ENCODE measurements around the gene YAE1. TPM values are rescaled to one million over a fixed set of nuclear protein-coding genes. Genes with fewer than 3 reads are reported as not detected.

Gene YAE1
- total and polyA plus RNA-seq, 2 of the 13 experiments (the other 11 are each of a cell fraction or from before 2014, with no cell fraction given) = 18.7 to 28.3 TPM

DNA sequence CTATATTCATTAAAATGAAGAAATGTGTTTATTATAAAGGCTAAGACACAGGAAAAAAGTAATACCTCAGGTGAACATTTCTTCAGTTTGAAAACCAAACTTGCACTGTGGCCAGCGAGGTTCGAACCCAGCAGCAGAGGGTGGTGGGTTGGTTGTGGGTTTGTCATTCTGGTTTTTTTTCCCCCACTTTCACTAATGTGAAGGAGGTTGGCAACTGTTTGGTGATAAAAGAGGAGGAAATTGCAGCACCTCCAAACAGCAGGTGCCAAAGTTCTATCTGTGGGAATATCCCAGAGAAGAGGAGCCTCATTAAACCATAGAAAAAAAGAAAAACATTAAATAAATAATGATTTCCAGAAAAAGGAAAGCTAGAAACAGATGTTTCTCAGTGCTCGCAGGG is 36.6 kb upstream of the YAE1 start (continued):
- TF ChIP-seq GRHL1 (CRISPR knock-in tag; conservative IDR thresholded peaks at IDR 0.05) (no peak), STAT5B (CRISPR knock-in tag; IDR thresholded peaks at IDR 0.05) (no peak), ZNF512B (CRISPR knock-in tag; IDR thresholded peaks at IDR 0.05; ENCODE audit: borderline replicate concordance) (no peak), ISX (CRISPR knock-in tag; conservative IDR thresholded peaks at IDR 0.05) (no peak)

DNA sequence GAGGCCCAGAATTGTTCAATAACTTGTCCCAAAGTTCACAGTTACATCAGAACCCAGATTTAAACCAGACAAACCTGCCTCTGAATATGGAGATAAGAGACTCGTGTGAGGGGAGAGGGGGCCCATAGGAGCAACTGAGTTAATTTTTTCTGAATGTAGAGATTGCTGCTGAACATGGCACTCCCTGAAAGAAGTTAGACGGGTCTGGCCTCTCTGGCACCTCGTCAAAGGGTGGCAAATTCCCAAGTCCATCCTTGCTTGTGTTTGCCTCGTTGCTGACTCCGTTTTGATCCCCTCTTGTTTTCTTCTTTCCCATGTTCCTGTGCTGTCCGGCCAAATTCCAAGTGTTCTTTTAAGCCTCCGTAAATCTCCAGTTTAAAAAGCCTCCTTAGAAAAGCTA is 35.2 kb upstream of the YAE1 start:
- FAIRE-seq = no peak
- 10% methylated on average over 7 of the region's 7 CpGs for WGBS (ENCODE audit: low lambda C conversion rate)
- Histone ChIP-seq H3K79me2 (ENCODE audit: insufficient read depth, low read length) (no peaks in the 10 kb centered on the region), H3K9ac (ENCODE audit: insufficient read depth, low read depth, low read length) (no peak overlapping the region), H3K36me3 (replicated peaks in 1 of 2; ENCODE audit: control insufficient read depth in 1 of 2, insufficient read depth in 2 of 2, low read length in 2 of 2) (no peaks in the 10 kb centered on the region), H3K27ac (ENCODE audit: extremely low read length, insufficient read depth, low read length) (no peak overlapping the region), H3K9me3 (ENCODE audit: low read length) (no peaks in the 10 kb centered on the region), H3K4me2 (ENCODE audit: low read depth, low read length) (no peak overlapping the region), H3K27me3 (ENCODE audit: control insufficient read depth in 1 of 2, insufficient read depth in 2 of 2, low read length in 2 of 2) (peaks cover 0 to 10% of the 10 kb centered on the region in 2 experiments; a peak in 1 of 5 replicates), H2AFZ (ENCODE audit: low read length) (no peak overlapping the region), H3K4me3 (replicated peaks in 1 of 3; ENCODE audit: insufficient read depth in 1 of 3, low read depth in 2 of 3, low read length in 3 of 3) (no peak overlapping the region), H3K4me1 (ENCODE audit: insufficient read depth, low read length) (peaks cover 15% of the 10 kb centered on the region; the same call in 1 of the 2 replicates), H4K20me1 (ENCODE audit: insufficient read depth, low read length) (no peaks in the 10 kb centered on the region)
- ATAC-seq = no peak
- no peak for DNase-seq (ENCODE audit: low spot score)
- intact Hi-C loops (cut with micrococcal nuclease; ENCODE audit: unreplicated experiment) (no loop called here), in situ Hi-C loops (cut with HindIII; ENCODE audit: extremely low pct_ligation_motif_present, low pct_unique_long_range_greater_than_20kb) (no loop called here)
- ChIA-PET POLR2A (no interaction called here), CTCF (ENCODE audit: low intra/inter-chr PET ratio, low total read pairs) (no interaction called here)
- no peak for TF ChIP-seq ZNF143 (CRISPR knock-in tag; IDR thresholded peaks at IDR 0.05)
- TF ChIP-seq RBM22 (optimal IDR thresholded peaks at IDR 0.05; ENCODE audit: low read length) = no peak
- no peak for TF ChIP-seq KLF15 (CRISPR knock-in tag; IDR thresholded peaks at IDR 0.05; ENCODE audit: borderline replicate concordance)
- no peak for TF ChIP-seq ZFX (CRISPR knock-in tag; IDR thresholded peaks at IDR 0.05; ENCODE audit: low read depth)
- no peak for TF ChIP-seq PITX1 (CRISPR knock-in tag; IDR thresholded peaks at IDR 0.05)
- BruUV-seq (replicated peaks) = no TSS peak

All from HepG2 (cell line).